H9 (cell line): ENCODE measurements around the gene EFNB2. TPM values are rescaled to one million over a fixed set of nuclear protein-coding genes. Genes with fewer than 3 reads are reported as not detected.

Experiments used
- DNase-seq: peaks from one replicate; pipeline ENCODE4 v3.0.0-alpha.2; 2017
- H2AFZ ChIP-seq: one replicate; pipeline ENCODE4 v1.6.1; 2013; ENCODE audit warnings: mild to moderate bottlenecking, low read length, control low read depth, moderate library complexity
- H2AK5ac ChIP-seq: 2 replicates; pipeline ENCODE4 v1.6.1; 2013; ENCODE audit warnings: low read length, control low read depth, mixed read lengths; ENCODE audit not compliant: insufficient read length
- H2BK120ac ChIP-seq: one replicate; pipeline ENCODE4 v1.6.1; 2013; ENCODE audit warnings: low read depth, mild to moderate bottlenecking, low read length, control low read depth, inconsistent platforms; ENCODE audit not compliant: poor library complexity, severe bottlenecking
- H2BK12ac ChIP-seq: 2 replicates; pipeline ENCODE4 v1.6.1; 2013; ENCODE audit warnings: low read length, control low read depth, mixed read lengths, low read depth; ENCODE audit not compliant: insufficient read length
- H2BK15ac ChIP-seq: 2 replicates; pipeline ENCODE4 v1.6.1; 2013; ENCODE audit warnings: low read depth, low read length, control low read depth
- H2BK20ac ChIP-seq: one replicate; pipeline ENCODE4 v1.6.1; 2013; ENCODE audit warnings: low read depth, mild to moderate bottlenecking, low read length, control low read depth, inconsistent platforms; ENCODE audit not compliant: poor library complexity, severe bottlenecking
- H2BK5ac ChIP-seq: 2 replicates; pipeline ENCODE4 v1.6.1; 2013; ENCODE audit warnings: low read length, control low read depth, mixed read lengths; ENCODE audit not compliant: insufficient read length
- H3K14ac ChIP-seq: 2 replicates; pipeline ENCODE4 v1.6.1; 2013; ENCODE audit warnings: low read length, control low read depth; ENCODE audit not compliant: insufficient read depth
- H3K18ac ChIP-seq: 2 replicates; pipeline ENCODE4 v1.6.1; 2013; ENCODE audit warnings: low read depth, mild to moderate bottlenecking, mixed read lengths, low read length, control low read depth; ENCODE audit not compliant: insufficient read length
- H3K23ac ChIP-seq: 2 replicates; pipeline ENCODE4 v1.6.1; 2013; ENCODE audit warnings: low read length, control low read depth, mixed read lengths, low read depth; ENCODE audit not compliant: insufficient read length
- H3K23me2 ChIP-seq: 2 replicates; pipeline ENCODE4 v1.6.1; 2013; ENCODE audit warnings: low read depth, mild to moderate bottlenecking, mixed read lengths, low read length, control low read depth; ENCODE audit not compliant: insufficient read length, poor library complexity, severe bottlenecking
- H3K27ac ChIP-seq: 2 replicates; pipeline ENCODE4 v1.5.1; 2013; ENCODE audit warnings: low read length, control low read depth, mixed read lengths, low read depth; ENCODE audit not compliant: insufficient read length
- H3K27me3 ChIP-seq: 2 replicates; pipeline ENCODE4 v1.6.1; 2013; ENCODE audit warnings: low read length, control low read depth, inconsistent platforms; ENCODE audit not compliant: insufficient read depth
- H3K4ac ChIP-seq: 2 replicates; pipeline ENCODE4 v1.6.1; 2013; ENCODE audit warnings: low read depth, mild to moderate bottlenecking, control low read depth, inconsistent platforms, low read length, moderate library complexity
- H3K4me1 ChIP-seq: 2 replicates; pipeline ENCODE4 v1.6.1; 2013; ENCODE audit warnings: low read length, control low read depth, inconsistent platforms; ENCODE audit not compliant: insufficient read depth
- H3K4me2 ChIP-seq: 2 replicates; pipeline ENCODE4 v1.6.1; 2013; ENCODE audit warnings: low read length, control low read depth, mixed read lengths; ENCODE audit not compliant: insufficient read length, insufficient read depth
- H3K56ac ChIP-seq: 2 replicates; pipeline ENCODE4 v1.6.1; 2013; ENCODE audit warnings: low read depth, mild to moderate bottlenecking, mixed read lengths, low read length, control low read depth; ENCODE audit not compliant: insufficient read length
- H3K79me1 ChIP-seq: 2 replicates; pipeline ENCODE4 v1.6.1; 2013; ENCODE audit warnings: low read depth, mild to moderate bottlenecking, moderate library complexity, low read length, control low read depth, inconsistent platforms; ENCODE audit not compliant: insufficient read depth, poor library complexity, severe bottlenecking
- H3K79me2 ChIP-seq: 2 replicates; pipeline ENCODE4 v1.6.1; 2013; ENCODE audit warnings: low read length, control low read depth, inconsistent platforms; ENCODE audit not compliant: insufficient read depth
- H3K9ac ChIP-seq: 2 replicates; pipeline ENCODE4 v1.6.1; 2013; ENCODE audit warnings: low read length, control low read depth, mixed read lengths; ENCODE audit not compliant: insufficient read length; ENCODE audit errors: extremely low read depth
- H3K9me3 ChIP-seq: one replicate; pipeline ENCODE4 v1.6.1; 2013; ENCODE audit warnings: low read depth, low read length, inconsistent platforms; ENCODE audit not compliant: control insufficient read depth
- H3T11ph ChIP-seq: one replicate; pipeline ENCODE4 v1.6.1; 2013; ENCODE audit warnings: mild to moderate bottlenecking, low read length, control low read depth, inconsistent platforms
- H4K20me1 ChIP-seq: one replicate; pipeline ENCODE4 v1.6.1; 2013; ENCODE audit not compliant: control insufficient read depth, insufficient read length, insufficient read depth
- H4K5ac ChIP-seq: 2 replicates; pipeline ENCODE4 v1.6.1; 2013; ENCODE audit warnings: low read depth, mild to moderate bottlenecking, mixed read lengths, low read length, control low read depth; ENCODE audit not compliant: insufficient read length
- H4K8ac ChIP-seq: replicated peaks from 2 replicates; pipeline ENCODE4 v1.6.1; 2013; ENCODE audit warnings: low read length, control low read depth, mixed read lengths, low read depth; ENCODE audit not compliant: insufficient read length
- H4K91ac ChIP-seq: 2 replicates; pipeline ENCODE4 v1.6.1; 2013; ENCODE audit warnings: low read depth, mild to moderate bottlenecking, moderate library complexity, mixed read lengths, low read length, control low read depth; ENCODE audit not compliant: insufficient read length
- H3K27ac Mint-ChIP-seq, 3 experiments: 2 replicates in 2 of 3; 3 replicates in 1 of 3; pipeline ENCODE4 v1.8.0; 2020 to 2021; ENCODE audit warnings: mixed read lengths in 3 of 3, mild to moderate bottlenecking in 1 of 3, moderate library complexity in 1 of 3
- H3K27me3 Mint-ChIP-seq: 2 replicates; pipeline ENCODE4 v1.8.0; 2021; ENCODE audit warnings: low read depth, mild to moderate bottlenecking, moderate library complexity, mixed read lengths
- H3K36me3 Mint-ChIP-seq, 3 experiments: 2 replicates in 2 of 3; 3 replicates in 1 of 3; pipeline ENCODE4 v1.8.0; 2020 to 2021; ENCODE audit warnings: low read depth in 3 of 3, mixed read lengths in 3 of 3; ENCODE audit not compliant: insufficient read depth in 1 of 3
- H3K4me1 Mint-ChIP-seq, 2 experiments: 2 replicates each; pipeline ENCODE4 v1.8.0; 2020; ENCODE audit warnings: mixed read lengths in 2 of 2
- H3K4me3 Mint-ChIP-seq, 2 experiments: 2 replicates in 1 of 2; 3 replicates in 1 of 2; pipeline ENCODE4 v1.8.0; 2020 to 2021; ENCODE audit warnings: mild to moderate bottlenecking in 2 of 2, mixed read lengths in 2 of 2, moderate library complexity in 1 of 2
- H3K9me3 Mint-ChIP-seq, 2 experiments: 2 replicates in 1 of 2; 3 replicates in 1 of 2; pipeline ENCODE4 v1.8.0; 2020; ENCODE audit warnings: mild to moderate bottlenecking in 2 of 2, mixed read lengths in 2 of 2, moderate library complexity in 1 of 2
- CTCF ChIP-seq: fragments of 200-600 bp; sonication (generic); conservative IDR thresholded peaks from 3 replicates; pipeline ENCODE4 v1.8.0; 2021; ENCODE audit warnings: antibody characterized with exemption, mild to moderate bottlenecking
- WGBS: extraction: QIAGEN DNeasy Blood & Tissue Kit; methylation state at CpG from one replicate; pipeline ENCODE4 v1.1.7; 2013; ENCODE audit warnings: missing lambda C conversion rate, low lambda C conversion rate, mixed read lengths; ENCODE audit not compliant: insufficient read length; ENCODE audit errors: extremely low coverage; 5-methylcytosine and 5-hydroxymethylcytosine counted together
- total RNA-seq: library from RNA; stranded (reverse); gene quantifications from 2 replicates; pipeline ENCODE4 v1.2.1, GENCODE V29; 2021

Gene EFNB2
- total RNA-seq, 1 experiment from 2014 or later: 12.7 TPM

DNA sequence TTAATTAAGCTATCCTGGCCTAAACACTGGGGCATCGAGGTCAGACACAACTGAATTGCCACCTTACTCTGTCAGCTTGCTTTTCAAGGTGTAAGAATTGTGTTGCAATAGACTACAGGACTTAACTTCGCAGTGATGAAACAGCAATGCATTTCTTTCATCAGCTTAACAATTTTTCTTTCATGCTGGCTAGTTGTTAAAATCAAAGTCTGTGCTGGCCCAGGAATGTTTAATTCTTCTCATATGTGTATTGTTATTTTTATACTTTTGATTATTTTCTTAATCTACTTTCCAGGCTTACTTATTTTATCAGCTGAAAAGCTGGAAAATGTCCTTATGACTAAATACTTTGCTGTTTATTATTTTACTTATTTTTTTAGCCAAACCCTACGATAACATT is 79.7 kb downstream of the EFNB2 start:
- Histone ChIP-seq H4K8ac (no peak overlapping the region), H3K56ac (no peak overlapping the region), H3T11ph (no peak overlapping the region), H2BK12ac (no peak overlapping the region), H3K4me2 (no peak overlapping the region), H4K20me1 (no peaks in the 10 kb centered on the region), H3K4ac (no peak overlapping the region), H4K5ac (no peak overlapping the region), H2BK20ac (no peak overlapping the region), H2BK5ac (no peak overlapping the region), H3K9me3 (no peaks in the 10 kb centered on the region), H3K14ac (no peak overlapping the region), H3K27ac (no peak overlapping the region), H2BK120ac (no peak overlapping the region), H3K27me3 (no peaks in the 10 kb centered on the region), H2AK5ac (no peak overlapping the region), H2BK15ac (no peak overlapping the region), H2AFZ (no peak overlapping the region), H3K9ac (no peak overlapping the region), H3K23ac (no peak overlapping the region), H3K79me1 (no peaks in the 10 kb centered on the region), H3K23me2 (no peaks in the 10 kb centered on the region), H3K4me1 (no peaks in the 10 kb centered on the region), H3K18ac (no peak overlapping the region), H3K79me2 (no peaks in the 10 kb centered on the region), H4K91ac (no peak overlapping the region)
- no peaks in the 10 kb centered on the region for H3K9me3 Mint-ChIP-seq
- no peak for DNase-seq
- peaks cover 3 to 5% of the 10 kb centered on the region in 2 experiments for H3K4me1 Mint-ChIP-seq
- H3K27me3 Mint-ChIP-seq: no peaks in the 10 kb centered on the region
- TF ChIP-seq CTCF: no peak
- H3K36me3 Mint-ChIP-seq: no peaks in the 10 kb centered on the region
- no CpG with 5 or more reads among the region's 3 CpGs for WGBS
- H3K27ac Mint-ChIP-seq: no peak overlapping the region
- no peak overlapping the region for H3K4me3 Mint-ChIP-seq
